SU-DHL-6 (cell line): ENCODE data around the gene MGAT4A.

Source experiments
- EZH2phosphoT487 ChIP-seq: fragments of 200-600 bp; sonication (generic), shearing (Covaris generic); conservative IDR thresholded peaks from 2 replicates; pipeline ENCODE4 v1.6.1; 2018; ENCODE audit warnings: mild to moderate bottlenecking, antibody characterized with exemption, low read length, moderate library complexity, mixed read lengths
- TF ChIP-seq, protein P1 (sequence below): fragments of 200-600 bp; sonication (generic); IDR thresholded peaks from one replicate; pipeline ENCODE4 v1.5.1; 2017; ENCODE audit warnings: antibody characterized with exemption, mild to moderate bottlenecking, low read length, moderate library complexity; ENCODE audit not compliant: insufficient read depth, poor library complexity, severe bottlenecking

DNA sequence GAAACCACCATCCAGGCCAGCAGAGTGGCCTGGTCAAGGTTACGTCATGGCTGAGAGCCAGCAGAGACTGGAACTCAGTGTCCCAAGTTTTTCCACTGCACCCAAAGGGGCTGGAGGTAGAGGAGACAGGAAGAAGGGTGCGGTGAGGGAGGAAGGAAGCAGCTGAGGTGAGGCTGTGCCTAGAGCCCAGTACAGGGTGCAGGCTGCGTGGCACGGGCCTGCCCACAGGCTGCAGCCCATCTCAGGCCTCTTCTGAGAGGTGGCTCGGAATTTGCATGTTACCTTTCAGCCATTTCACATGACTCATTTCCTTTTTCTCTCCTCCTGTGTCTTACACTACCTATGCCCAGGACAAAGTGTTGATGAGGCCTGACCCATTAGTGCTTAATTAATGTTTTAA is 13.7 kb upstream of the MGAT4A start:
- TF ChIP-seq EZH2phosphoT487 = no peak
- TF ChIP-seq, protein P1, sequence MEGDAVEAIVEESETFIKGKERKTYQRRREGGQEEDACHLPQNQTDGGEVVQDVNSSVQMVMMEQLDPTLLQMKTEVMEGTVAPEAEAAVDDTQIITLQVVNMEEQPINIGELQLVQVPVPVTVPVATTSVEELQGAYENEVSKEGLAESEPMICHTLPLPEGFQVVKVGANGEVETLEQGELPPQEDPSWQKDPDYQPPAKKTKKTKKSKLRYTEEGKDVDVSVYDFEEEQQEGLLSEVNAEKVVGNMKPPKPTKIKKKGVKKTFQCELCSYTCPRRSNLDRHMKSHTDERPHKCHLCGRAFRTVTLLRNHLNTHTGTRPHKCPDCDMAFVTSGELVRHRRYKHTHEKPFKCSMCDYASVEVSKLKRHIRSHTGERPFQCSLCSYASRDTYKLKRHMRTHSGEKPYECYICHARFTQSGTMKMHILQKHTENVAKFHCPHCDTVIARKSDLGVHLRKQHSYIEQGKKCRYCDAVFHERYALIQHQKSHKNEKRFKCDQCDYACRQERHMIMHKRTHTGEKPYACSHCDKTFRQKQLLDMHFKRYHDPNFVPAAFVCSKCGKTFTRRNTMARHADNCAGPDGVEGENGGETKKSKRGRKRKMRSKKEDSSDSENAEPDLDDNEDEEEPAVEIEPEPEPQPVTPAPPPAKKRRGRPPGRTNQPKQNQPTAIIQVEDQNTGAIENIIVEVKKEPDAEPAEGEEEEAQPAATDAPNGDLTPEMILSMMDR = no peak
